Muscle layer of colon (tissue), 2 donors: ENCODE results near the gene SRPRB.

Experiments
- H3K27ac ChIP-seq: one replicate; pipeline ENCODE4 v1.7.0; 2013; ENCODE audit warnings: low read depth, mild to moderate bottlenecking, low read length, moderate library complexity
- H3K27me3 ChIP-seq, 2 donors: one replicate each; pipeline ENCODE4 v1.7.0; 2013; ENCODE audit warnings: low read length in 2 of 2, mild to moderate bottlenecking in 2 of 2; ENCODE audit not compliant: insufficient read depth in 2 of 2, control insufficient read depth in 1 of 2
- H3K36me3 ChIP-seq: one replicate; pipeline ENCODE4 v1.7.0; 2013; ENCODE audit warnings: mild to moderate bottlenecking, low read length; ENCODE audit not compliant: insufficient read depth
- H3K4me1 ChIP-seq: one replicate; pipeline ENCODE4 v1.7.0; 2013; ENCODE audit warnings: mild to moderate bottlenecking, low read length; ENCODE audit not compliant: insufficient read depth
- H3K4me3 ChIP-seq, 2 donors: one replicate each; pipeline ENCODE4 v1.7.0; 2013; ENCODE audit warnings: low read length in 2 of 2, low read depth in 1 of 2, mild to moderate bottlenecking in 1 of 2, moderate library complexity in 1 of 2
- H3K9ac ChIP-seq: one replicate; pipeline ENCODE4 v1.7.0; 2013; ENCODE audit warnings: low read length
- H3K9me3 ChIP-seq: one replicate; pipeline ENCODE4 v1.7.0; 2013; ENCODE audit warnings: mild to moderate bottlenecking, low read length
- donor health status: abdominal sarcoma.
- donor health status: Adenocarcinoma of cecum.

SRPRB gene

GRCh38 chr3:133805702-133806475 is at the start of gene SRPRB:
TSS of gene SRPRB (plus strand) at chr3:133805815. CDS start at chr3:133805849, 34 bp downstream.
- H3K9ac ChIP-seq, result peak within 1 kb of the TSS; percentile 12
- peak within 1 kb of the TSS; percentile 63 to 74 for H3K4me3 ChIP-seq

GRCh38 chr3:133756716-133757694 is 48.6 kb upstream of the SRPRB start:
- Histone ChIP-seq H3K27me3 (no peaks in the 10 kb centered on the region), H3K27ac (no peak overlapping the region), H3K36me3 (no peaks in the 10 kb centered on the region), H3K4me1 (no peaks in the 10 kb centered on the region), H3K9ac (no peak overlapping the region), H3K9me3 (no peaks in the 10 kb centered on the region), H3K4me3 (no peak overlapping the region)

More at GRCh38 chr3:133805702-133806475, at the start of gene SRPRB:
- Histone ChIP-seq H3K36me3 (peaks cover under 1% of the 10 kb centered on the region), H3K27ac (peak within 1 kb of the TSS; percentile 46), H3K4me1 (no peaks in the 10 kb centered on the region), H3K9me3 (no peaks in the 10 kb centered on the region), H3K27me3 (no peaks in the 10 kb centered on the region)

- Histone ChIP-seq H3K9me3 (no peaks in the 10 kb centered on the region), H3K27ac (no peak overlapping the region), H3K9ac (no peak overlapping the region), H3K4me3 (no peak overlapping the region), H3K4me1 (no peaks in the 10 kb centered on the region), H3K36me3 (no peaks in the 10 kb centered on the region), H3K27me3 (no peaks in the 10 kb centered on the region)
Observed at GRCh38 chr3:133757701-133758567, 47.7 kb upstream of the SRPRB start.

- H3K4me1 ChIP-seq, result no peaks in the 10 kb centered on the region
- no peaks in the 10 kb centered on the region for H3K36me3 ChIP-seq
- H3K27ac ChIP-seq, result no peak overlapping the region
- no peak overlapping the region for H3K4me3 ChIP-seq
- H3K9me3 ChIP-seq, result no peaks in the 10 kb centered on the region
- H3K27me3 ChIP-seq, result no peaks in the 10 kb centered on the region
- H3K9ac ChIP-seq, result no peak overlapping the region
Observed at GRCh38 chr3:133758568-133758928, 47.1 kb upstream of the SRPRB start.

- no peaks in the 10 kb centered on the region for H3K36me3 ChIP-seq
- no peaks in the 10 kb centered on the region for H3K27me3 ChIP-seq
- no peak overlapping the region for H3K9ac ChIP-seq
- H3K4me3 ChIP-seq, result no peak overlapping the region
- no peaks in the 10 kb centered on the region for H3K4me1 ChIP-seq
- no peak overlapping the region for H3K27ac ChIP-seq
- no peaks in the 10 kb centered on the region for H3K9me3 ChIP-seq
Observed at GRCh38 chr3:133758964-133759739, 46.5 kb upstream of the SRPRB start.

- Histone ChIP-seq H3K27ac (no peak overlapping the region), H3K9me3 (no peaks in the 10 kb centered on the region), H3K9ac (no peak overlapping the region), H3K36me3 (no peaks in the 10 kb centered on the region), H3K4me1 (no peaks in the 10 kb centered on the region), H3K4me3 (no peak overlapping the region), H3K27me3 (no peaks in the 10 kb centered on the region)
Observed at GRCh38 chr3:133759740-133760305, 45.8 kb upstream of the SRPRB start.

- no peak overlapping the region for H3K4me3 ChIP-seq
- H3K36me3 ChIP-seq, result no peaks in the 10 kb centered on the region
- H3K9me3 ChIP-seq, result no peaks in the 10 kb centered on the region
- H3K9ac ChIP-seq, result no peak overlapping the region
- H3K4me1 ChIP-seq, result no peaks in the 10 kb centered on the region
- no peak overlapping the region for H3K27ac ChIP-seq
- no peaks in the 10 kb centered on the region for H3K27me3 ChIP-seq
Observed at GRCh38 chr3:133760916-133761315, 44.7 kb upstream of the SRPRB start.

GRCh38 chr3:133761605-133762484 is 43.8 kb upstream of the SRPRB start:
- Histone ChIP-seq H3K9me3 (no peaks in the 10 kb centered on the region), H3K36me3 (no peaks in the 10 kb centered on the region), H3K9ac (no peak overlapping the region), H3K27ac (no peak overlapping the region), H3K27me3 (no peaks in the 10 kb centered on the region), H3K4me3 (no peak overlapping the region), H3K4me1 (no peaks in the 10 kb centered on the region)

GRCh38 chr3:133762539-133762938 is 43.1 kb upstream of the SRPRB start:
- Histone ChIP-seq H3K9ac (no peak overlapping the region), H3K27ac (no peak overlapping the region), H3K4me3 (no peak overlapping the region), H3K36me3 (no peaks in the 10 kb centered on the region), H3K27me3 (no peaks in the 10 kb centered on the region), H3K4me1 (no peaks in the 10 kb centered on the region), H3K9me3 (no peaks in the 10 kb centered on the region)
